SK-N-DZ (cell line): ENCODE data around the gene DYNC2H1. TPM values are rescaled to one million over a fixed set of nuclear protein-coding genes. Genes with fewer than 3 reads are reported as not detected.

Source experiments
- DNase-seq: peaks from one replicate; pipeline ENCODE4 v3.0.0-alpha.2; 2015; ENCODE audit warnings: low spot score
- polyA plus RNA-seq, 2 experiments: library from polyadenylated mRNA; depleted of rRNA; stranded (reverse); fragments of >200 nt; gene quantifications; 2 replicates each; pipeline ENCODE4 v1.2.3, GENCODE V29; 2014

Gene DYNC2H1
- 4.2 and 6.0 TPM in 2 replicates for polyA plus RNA-seq (2014; cell fraction: cytosol; rRNA removed)
- polyA plus RNA-seq (2014; cell fraction: nucleus; rRNA removed): 3.8 and 8.6 TPM in 2 replicates

- peak; percentile 82 for DNase-seq
Observed at GRCh38 chr11:103108933-103109817, at the start of gene DYNC2H1. TSS of gene DYNC2H1 (plus strand) at chr11:103109426. CDS start at chr11:103109575, 149 bp downstream.

GRCh38 chr11:103061656-103062055, 47.6 kb upstream of the DYNC2H1 start:
- no peak for DNase-seq

GRCh38 chr11:103067118-103067517, 42.1 kb upstream of the DYNC2H1 start:
- DNase-seq: no peak

- DNase-seq: no peak
Observed at GRCh38 chr11:103069367-103069766, 39.9 kb upstream of the DYNC2H1 start.

GRCh38 chr11:103070142-103070541, 39.1 kb upstream of the DYNC2H1 start:
- no peak for DNase-seq

- no peak for DNase-seq
Observed at GRCh38 chr11:103071008-103071407, 38.2 kb upstream of the DYNC2H1 start.

GRCh38 chr11:103076361-103076760, 32.9 kb upstream of the DYNC2H1 start:
- no peak for DNase-seq

GRCh38 chr11:103077554-103077953, 31.7 kb upstream of the DYNC2H1 start:
- no peak for DNase-seq

- DNase-seq: no peak
Observed at GRCh38 chr11:103078710-103079109, 30.5 kb upstream of the DYNC2H1 start.

GRCh38 chr11:103079833-103080232, 29.4 kb upstream of the DYNC2H1 start:
- no peak for DNase-seq

GRCh38 chr11:103085758-103086365, 23.4 kb upstream of the DYNC2H1 start:
- DNase-seq: no peak

- no peak for DNase-seq
Observed at GRCh38 chr11:103086461-103086860, 22.8 kb upstream of the DYNC2H1 start.

- peak; percentile 21 for DNase-seq
Observed at GRCh38 chr11:103091064-103091800, 18.0 kb upstream of the DYNC2H1 start.

- DNase-seq: peak; percentile 87
Observed at GRCh38 chr11:103091801-103092524, 17.3 kb upstream of the DYNC2H1 start, which contains the start of gene DCUN1D5. TSS of gene DCUN1D5 (minus strand) at chr11:103092160. CDS start at chr11:103091872, 288 bp downstream.

- DNase-seq: no peak
Observed at GRCh38 chr11:103097279-103097678, 11.9 kb upstream of the DYNC2H1 start.

GRCh38 chr11:103109818-103110388, 677 bp downstream of the DYNC2H1 start:
- DNase-seq: peak; percentile 6

- DNase-seq: no peak
Observed at GRCh38 chr11:103110391-103110790, 1.2 kb downstream of the DYNC2H1 start.

GRCh38 chr11:103111400-103111799, 2.2 kb downstream of the DYNC2H1 start:
- DNase-seq: no peak

GRCh38 chr11:103112364-103112763, 3.1 kb downstream of the DYNC2H1 start:
- DNase-seq: no peak

GRCh38 chr11:103114836-103115235, 5.6 kb downstream of the DYNC2H1 start:
- DNase-seq: no peak

- no peak for DNase-seq
Observed at GRCh38 chr11:103125462-103125861, 16.2 kb downstream of the DYNC2H1 start.
